Pancreas (tissue), 10 donors: ENCODE data around the gene FGF8. TPM values are rescaled to one million over a fixed set of nuclear protein-coding genes. Genes with fewer than 3 reads are reported as not detected.
"Not testable (repeated sequence)": the region's sequence is repeated elsewhere in the genome, so short reads cannot be mapped to it uniquely, and the experiment has no call there.

Source experiments
- ATAC-seq, 4 donors: fragments of 200-7000 bp; cut with Tn5 transposase; one replicate each; pipeline versions ENCODE4 v1.8.0 to v1.9.1; 2020; ENCODE audit warnings: mild to moderate bottlenecking in 4 of 4, moderate library complexity in 4 of 4
- DNase-seq, 6 donors: peaks; one replicate each; pipeline ENCODE4 v3.0.0-alpha.2; 2020
- FAIRE-seq: peaks from 2 replicates; lab custom pipeline; 2012; peaks lifted over from hg19 to GRCh38; lab: Jason Lieb, UNC
- H3K27ac ChIP-seq, 4 donors: fragments of 200-600 bp; sonication (generic); 1 replicate in 3 of 4; 2 replicates in 1 of 4; pipeline versions ENCODE4 v1.5.0 to v1.8.0; 2020
- H3K27me3 ChIP-seq, 4 donors: fragments of 200-600 bp; one replicate each; pipeline ENCODE4 v1.8.0; 2021
- H3K36me3 ChIP-seq, 3 donors: fragments of 200-600 bp; sonication (generic) in 1 of 3; one replicate each; pipeline versions ENCODE4 v1.5.0 to v1.8.0; 2020 to 2021
- H3K4me1 ChIP-seq, 3 donors: fragments of 200-600 bp; one replicate each; pipeline ENCODE4 v1.8.0; 2021
- H3K4me3 ChIP-seq, 4 donors: fragments of 200-600 bp; sonication (generic) in 2 of 4; one replicate each; pipeline versions ENCODE4 v1.5.0 to v1.8.0; 2020 to 2021
- H3K9me3 ChIP-seq, 4 donors: fragments of 200-600 bp; one replicate each; pipeline ENCODE4 v1.8.0; 2021
- CTCF ChIP-seq, 4 donors: fragments of 200-600 bp; sonication (generic) in 3 of 4; IDR thresholded peaks; one replicate each; pipeline versions ENCODE4 v1.5.0 to v1.8.0; 2021; ENCODE audit warnings: antibody characterized with exemption in 4 of 4
- WGBS, 2 donors: extraction: QIAGEN DNeasy Blood & Tissue Kit; methylation state at CpG; one replicate each; pipeline ENCODE4 v1.1.7; 2013; 5-methylcytosine and 5-hydroxymethylcytosine counted together
- intact Hi-C, 3 donors: fragments of 100-400 bp; cut with DNase I; formaldehyde crosslinking; loops; one replicate each; pipeline versions ENCODE4 v1.11.1 to v1.14.2; 2022
- polyA plus RNA-seq, 2 donors: library from polyadenylated mRNA; stranded (reverse); fragments of 200-250 nt; gene quantifications; one replicate each; pipeline ENCODE4 v1.2.3, GENCODE V29; 2013
- total RNA-seq, 6 donors: library from RNA; stranded (reverse); fragmentation: NEBNext Ultra II Directional in 4 of 6; extraction: Animal tissue kit (Norgen Biotek cat#: 25700) in 4 of 6; gene quantifications; one replicate each; pipeline versions ENCODE4 v1.2.1 to v1.2.4, GENCODE V29; 2021 to 2023
- donor health status: healthy with polysubstance abuse.
- donor health status: DM: no; HTN: no; CAD: no; lungs with moderate emphysema.
- donor health status: DM: no; HTN: no; CAD: no.
- donor health status: control.
- donor health status: control.
- donor health status: Bipolar disorder and iron deficiency.
- donor health status: DM: yes; HTN: yes; CAD: no.
- donor health status: DM: no; HTN: no; CAD: no.
- donor health status: DM: no; HTN: no; CAD: no.
- donor health status: DM: yes; HTN: yes; CAD: no.

FGF8 gene
- total and polyA plus RNA-seq, 8 donors = not detected

GRCh38 chr10:101789686-101790085 is 13.8 kb upstream of the FGF8 start:
- intact Hi-C loops = loop anchor here in 1 of 3 donors (10.0 kb wide), 1 partner anchor 575 kb away; no protein-coding TSS in a partner anchor
- Histone ChIP-seq H3K9me3 (no peaks in the 10 kb centered on the region), H3K4me3 (no peak overlapping the region), H3K27me3 (no peaks in the 10 kb centered on the region), H3K36me3 (peaks cover 4 to 74% (median 37%) of the 10 kb centered on the region in 3 donors), H3K27ac (no peak overlapping the region), H3K4me1 (no peaks in the 10 kb centered on the region)
- WGBS, 2 donors = 93 to 96% methylated on average over 7 of the region's 7 CpGs
- ATAC-seq (no peak), DNase-seq (no peak), FAIRE-seq (no peak)
- TF ChIP-seq CTCF (IDR thresholded peaks at IDR 0.05) = no peak

- ATAC-seq = not testable (repeated sequence)
Observed at GRCh38 chr10:101789231-101789630, 13.3 kb upstream of the FGF8 start.

GRCh38 chr10:101785801-101786200 is 9.9 kb upstream of the FGF8 start:
- H3K9me3 ChIP-seq = no peaks in the 10 kb centered on the region
- ATAC-seq (no peak), FAIRE-seq (no peak), DNase-seq (no peak)
- H3K4me1 ChIP-seq = peaks cover 0 to 13% (median 3%) of the 10 kb centered on the region in 3 donors
- H3K4me3 ChIP-seq = no peak overlapping the region
- 86% methylated on average over 2 of the region's 2 CpGs for WGBS, 2 donors
- no peak for TF ChIP-seq CTCF (IDR thresholded peaks at IDR 0.05)
- intact Hi-C loops = loop anchor here in 1 of 3 donors (10.0 kb wide), 1 partner anchor 571 kb away; no protein-coding TSS in a partner anchor
- no peak overlapping the region for H3K27ac ChIP-seq
- H3K36me3 ChIP-seq = peaks cover 0 to 44% (median 19%) of the 10 kb centered on the region in 3 donors
- no peaks in the 10 kb centered on the region for H3K27me3 ChIP-seq

More at GRCh38 chr10:101789231-101789630, 13.3 kb upstream of the FGF8 start:
- H3K4me3 ChIP-seq, H3K4me1 ChIP-seq, H3K27me3 ChIP-seq, FAIRE-seq, H3K9me3 ChIP-seq, H3K27ac ChIP-seq, DNase-seq: not testable (repeated sequence)
- H3K36me3 ChIP-seq = peaks cover 4 to 74% (median 34%) of the 10 kb centered on the region in 3 donors
- WGBS, 2 donors = 91 to 93% methylated on average over 9 of the region's 9 CpGs
- intact Hi-C loops = loop anchor here in 1 of 3 donors (10.0 kb wide), 1 partner anchor 574 kb away; no protein-coding TSS in a partner anchor

GRCh38 chr10:101784558-101784957 is 8.6 kb upstream of the FGF8 start:
- no peak for TF ChIP-seq CTCF (IDR thresholded peaks at IDR 0.05)
- intact Hi-C loops = loop anchor here in 1 of 3 donors (5.0 to 10.0 kb wide), 2 partner anchors 182 to 570 kb away; no protein-coding TSS in a partner anchor
- DNase-seq (no peak), FAIRE-seq (no peak), ATAC-seq (no peak)
- H3K36me3 ChIP-seq = peaks cover 0 to 31% (median 16%) of the 10 kb centered on the region in 3 donors
- H3K27ac ChIP-seq = no peak overlapping the region
- no peak overlapping the region for H3K4me3 ChIP-seq
- peaks cover 3 to 15% (median 7%) of the 10 kb centered on the region in 3 donors for H3K4me1 ChIP-seq
- WGBS, 2 donors = 84 to 86% methylated on average over 2 of the region's 2 CpGs
- H3K27me3 ChIP-seq = no peaks in the 10 kb centered on the region
- H3K9me3 ChIP-seq = no peaks in the 10 kb centered on the region

- 46 to 58% methylated on average over 10 of the region's 10 CpGs for WGBS, 2 donors
- FAIRE-seq (no peak), ATAC-seq (no peak), DNase-seq (no peak)
- no peaks in the 10 kb centered on the region for H3K27me3 ChIP-seq
- no peak for TF ChIP-seq CTCF (IDR thresholded peaks at IDR 0.05)
- peaks cover 0 to 27% (median 12%) of the 10 kb centered on the region in 3 donors for H3K36me3 ChIP-seq
- peaks cover 3 to 19% (median 12%) of the 10 kb centered on the region in 3 donors for H3K4me1 ChIP-seq
- no peaks in the 10 kb centered on the region for H3K9me3 ChIP-seq
- H3K27ac ChIP-seq = no peak overlapping the region
- intact Hi-C loops = loop anchor here in 1 of 3 donors (5.0 to 10.0 kb wide), 2 partner anchors 181 to 569 kb away; no protein-coding TSS in a partner anchor
- peak overlapping the region in 3 of 4 donors; percentile 33 to 71 (median 61) for H3K4me3 ChIP-seq
Observed at GRCh38 chr10:101783736-101784118, 7.8 kb upstream of the FGF8 start.
